Measurements from ENCODE around the gene CANT1. TPM values are rescaled to one million over a fixed set of nuclear protein-coding genes. Genes with fewer than 3 reads are reported as not detected.

CANT1 gene
- total and polyA plus RNA-seq, 2 of the 13 experiments (the other 11 are each of a cell fraction or from before 2014, with no cell fraction given) = 34.1 to 42.1 TPM

GRCh38 chr17:79009397-79010303 is at the start of gene CANT1 (continued):
- TF ChIP-seq CTCF (CRISPR knock-in tag; IDR thresholded peaks at IDR 0.05) (no peak), TAF15 (IDR thresholded peaks at IDR 0.05; ENCODE audit: low read depth, low read length, poor library complexity, severe bottlenecking) (no peak), PHF21A (CRISPR knock-in tag; IDR thresholded peaks at IDR 0.05) (0 out of 2 replicates have a peak, but pooled peaks have one; percentile 56), NFYC (CRISPR knock-in tag; IDR thresholded peaks at IDR 0.05) (peak; percentile 25; the same call in 1 of the 2 replicates), KMT2B (CRISPR knock-in tag; IDR thresholded peaks at IDR 0.05) (no peak; the same call in 1 of the 2 replicates), HNRNPL (IDR thresholded peaks at IDR 0.05; ENCODE audit: low read depth, low read length) (peak; percentile 48; the same call in 1 of the 2 replicates), HNF1B (CRISPR knock-in tag; IDR thresholded peaks at IDR 0.05) (peak; percentile 77), ZNF816 (CRISPR knock-in tag; IDR thresholded peaks at IDR 0.05; ENCODE audit: borderline replicate concordance) (no peak), CEBPB (IDR thresholded peaks at IDR 0.05; ENCODE audit: borderline replicate concordance, low read depth, low read length) (no peak), ZNF496 (CRISPR knock-in tag; IDR thresholded peaks at IDR 0.05; ENCODE audit: insufficient replicate concordance) (no peak), ZNF570 (CRISPR knock-in tag; IDR thresholded peaks at IDR 0.05; ENCODE audit: borderline replicate concordance) (no peak), NPAS2 (CRISPR knock-in tag; IDR thresholded peaks at IDR 0.05; ENCODE audit: borderline replicate concordance) (no peak), ZEB1 (IDR thresholded peaks at IDR 0.05; ENCODE audit: insufficient replicate concordance, low read depth) (no peak), HMG20A (CRISPR knock-in tag; IDR thresholded peaks at IDR 0.05; ENCODE audit: borderline replicate concordance) (no peak), ZNF782 (CRISPR knock-in tag; IDR thresholded peaks at IDR 0.05; ENCODE audit: borderline replicate concordance) (no peak), KDM4B (CRISPR knock-in tag; IDR thresholded peaks at IDR 0.05) (peak; percentile 59; the same call in 1 of the 2 replicates), HNF4G (IDR thresholded peaks at IDR 0.05; ENCODE audit: borderline replicate concordance, low read depth, low read length) (no peak), HNF4G (CRISPR knock-in tag; IDR thresholded peaks at IDR 0.05; ENCODE audit: borderline replicate concordance, low read depth) (no peak), GLMP (CRISPR knock-in tag; IDR thresholded peaks at IDR 0.05; ENCODE audit: borderline replicate concordance) (no peak), ZNF605 (CRISPR knock-in tag; IDR thresholded peaks at IDR 0.05) (0 out of 2 replicates have a peak, but pooled peaks have one; percentile 17), ZBTB49 (CRISPR knock-in tag; IDR thresholded peaks at IDR 0.05; ENCODE audit: borderline replicate concordance) (no peak), HDAC1 (CRISPR knock-in tag; IDR thresholded peaks at IDR 0.05) (peak; percentile 73; the same call in 1 of the 2 replicates)
